ENCODE measurements around the gene FCRL2. TPM values are rescaled to one million over a fixed set of nuclear protein-coding genes. Genes with fewer than 3 reads are reported as not detected.

The FCRL2 gene
- polyA plus RNA-seq, 1 donor, result 0.11 TPM

Other genes with a start within 250 kb of the FCRL2 start
- 0.05 TPM for gene FCRL5, start 224.6 kb downstream of the FCRL2 start, polyA plus RNA-seq (ENCODE audit: insufficient read length)
- not detected for gene FCRL4, start 179.0 kb downstream of the FCRL2 start, polyA plus RNA-seq (ENCODE audit: insufficient read length)
- not detected for gene FCRL3, start 76.4 kb downstream of the FCRL2 start, polyA plus RNA-seq (ENCODE audit: insufficient read length)
- 0.25 TPM for gene FCRL1, start 43.0 kb upstream of the FCRL2 start, polyA plus RNA-seq (ENCODE audit: insufficient read length)
- 0.06 TPM for gene CD5L, start 64.7 kb upstream of the FCRL2 start, polyA plus RNA-seq (ENCODE audit: insufficient read length)
- 25.4 TPM for gene KIRREL1, start 216.5 kb upstream of the FCRL2 start, polyA plus RNA-seq (ENCODE audit: insufficient read length)